Tracheal epithelial cell (primary cell): ENCODE results near the gene SERHL2. TPM values are rescaled to one million over a fixed set of nuclear protein-coding genes. Genes with fewer than 3 reads are reported as not detected.

Experiments
- total RNA-seq: library from RNA; depleted of rRNA; stranded (reverse); fragments of >200 nt; gene quantifications from 2 replicates; pipeline ENCODE4 v1.2.1, GENCODE V29; 2014

SERHL2 gene, protein sequence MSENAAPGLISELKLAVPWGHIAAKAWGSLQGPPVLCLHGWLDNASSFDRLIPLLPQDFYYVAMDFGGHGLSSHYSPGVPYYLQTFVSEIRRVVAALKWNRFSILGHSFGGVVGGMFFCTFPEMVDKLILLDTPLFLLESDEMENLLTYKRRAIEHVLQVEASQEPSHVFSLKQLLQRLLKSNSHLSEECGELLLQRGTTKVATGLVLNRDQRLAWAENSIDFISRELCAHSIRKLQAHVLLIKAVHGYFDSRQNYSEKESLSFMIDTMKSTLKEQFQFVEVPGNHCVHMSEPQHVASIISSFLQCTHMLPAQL
- 0.43 and 8.7 TPM in 2 replicates for total RNA-seq

DNA sequence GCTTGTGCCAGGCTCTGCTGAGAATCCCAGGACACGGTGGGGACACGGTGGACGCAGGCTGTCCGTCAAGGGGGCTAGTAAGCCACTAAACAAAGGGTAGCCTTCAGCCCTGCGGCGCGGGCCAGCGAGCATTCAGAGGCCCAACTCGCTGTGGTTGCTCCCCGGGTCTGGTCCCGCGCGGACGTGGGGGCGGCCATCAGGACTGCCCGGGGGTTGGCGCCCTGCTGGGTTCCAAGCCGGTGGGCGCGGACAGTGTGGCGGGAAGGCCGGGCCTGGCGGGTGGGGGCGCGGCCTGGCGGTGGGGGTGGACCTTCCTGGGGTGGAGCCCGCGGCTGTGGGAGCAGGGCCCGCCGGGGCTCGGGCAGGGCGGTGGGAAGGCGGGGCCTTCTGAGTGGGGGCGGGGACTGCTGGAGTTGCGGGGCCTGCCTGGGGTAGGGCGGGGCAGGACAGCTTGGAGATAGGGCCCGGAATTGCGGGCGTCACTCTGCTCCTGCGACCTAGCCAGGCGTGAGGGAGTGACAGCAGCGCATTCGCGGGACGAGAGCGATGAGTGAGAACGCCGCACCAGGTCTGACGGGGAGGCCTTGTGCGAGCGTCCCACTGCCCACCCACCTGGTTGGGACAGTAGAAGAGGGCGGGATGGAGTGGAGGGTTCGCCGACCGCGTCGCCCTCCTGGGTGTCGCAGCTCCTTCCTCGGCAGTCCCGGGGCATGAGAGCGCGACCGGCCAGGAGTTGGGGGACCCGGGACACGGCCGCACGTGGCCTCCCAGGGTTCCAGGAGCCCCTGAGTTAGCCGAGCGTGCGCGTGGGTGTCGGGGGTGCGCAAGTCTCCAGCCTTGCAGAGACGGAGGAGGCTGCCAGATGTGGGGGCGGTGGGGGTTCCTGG, at the start of gene SERHL2:
TSS of gene SERHL2 (plus strand) at position 482 of the 887 bp plus-strand sequence. CDS start at position 547, 65 bp downstream.

DNA sequence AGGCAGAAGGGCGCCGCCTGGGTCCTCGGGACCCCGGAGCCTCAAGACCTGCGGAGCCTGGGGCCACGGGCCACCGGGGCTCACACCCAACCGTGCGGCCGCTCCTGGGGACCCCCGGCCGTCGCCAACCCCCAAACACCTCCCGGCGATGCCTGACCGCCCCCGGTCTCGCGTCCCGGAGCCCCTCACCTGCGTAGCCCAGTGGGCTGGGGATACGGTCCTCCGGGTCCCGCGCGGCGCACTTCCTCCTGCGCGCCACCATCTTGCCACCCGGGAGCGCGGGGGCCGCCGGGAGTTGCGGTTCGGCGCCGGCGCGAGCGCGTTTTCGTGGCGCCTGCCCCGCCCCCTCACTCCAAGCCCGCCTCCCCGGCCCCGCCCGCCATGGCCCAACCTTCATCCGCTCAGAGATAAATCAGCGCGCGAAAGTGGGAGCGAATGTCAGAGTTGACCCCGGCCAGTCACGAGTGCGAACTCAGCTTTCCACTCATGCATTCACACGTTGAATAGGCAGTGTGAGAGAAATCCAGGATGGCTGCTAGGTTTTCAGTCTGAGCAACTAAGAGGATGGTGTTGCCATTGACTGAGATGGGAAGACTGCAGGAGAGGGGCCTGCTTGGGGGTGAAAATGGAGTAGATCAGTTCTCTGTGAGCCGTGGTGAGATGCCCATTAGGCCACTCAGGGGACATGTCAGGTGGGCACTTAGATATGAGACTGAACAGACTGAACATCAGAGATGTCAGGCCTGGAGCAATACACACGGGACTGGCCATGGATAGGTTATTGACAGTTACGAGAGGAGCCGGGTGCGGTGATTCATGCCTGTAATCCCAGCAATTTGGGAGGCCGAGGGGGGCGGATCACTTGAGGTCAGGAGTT, 34.0 kb upstream of the SERHL2 start, which contains the start of gene RRP7A:
TSS of gene RRP7A (minus strand) at position 272 of the 877 bp plus-strand sequence. CDS start at position 262, 10 bp downstream.

DNA sequence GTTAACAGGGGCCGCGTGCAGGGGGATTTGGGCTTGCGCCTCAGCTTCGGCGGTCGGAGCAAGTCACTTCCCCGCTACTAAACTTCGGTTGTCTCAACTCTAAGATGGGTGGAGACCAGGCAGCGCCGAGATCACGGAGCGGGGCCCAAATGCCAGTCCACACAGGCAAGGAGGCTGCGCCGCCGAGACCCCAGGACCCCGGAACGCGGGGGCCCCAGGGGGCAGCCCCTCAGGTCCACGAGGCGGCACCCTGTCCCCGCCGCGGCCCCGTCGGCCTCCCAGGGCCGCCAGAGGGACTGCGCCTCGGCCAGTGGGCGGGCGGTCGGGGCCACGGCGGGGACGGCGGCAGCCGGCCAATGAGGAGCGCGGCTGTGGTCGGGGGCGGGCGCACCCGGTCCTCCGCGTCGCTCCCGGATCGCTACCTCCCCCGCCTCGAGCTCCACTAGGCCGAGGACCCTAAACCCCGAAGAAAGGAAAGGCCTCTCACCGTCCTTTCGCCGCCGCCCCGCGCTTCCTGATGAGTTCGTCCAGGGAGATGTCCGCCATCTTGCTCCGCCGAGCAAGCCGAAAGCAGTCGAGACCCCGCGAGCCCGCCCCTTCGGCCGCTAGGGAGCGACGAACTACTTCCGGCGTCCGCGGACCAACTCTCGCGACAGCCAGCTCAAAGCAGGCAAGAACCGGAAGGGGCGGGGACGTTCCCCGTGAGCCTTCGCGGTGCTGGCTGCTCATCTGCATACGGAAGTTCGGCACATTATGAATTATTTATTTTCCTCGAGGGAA, 60.7 kb downstream of the SERHL2 start, which contains the start of gene POLDIP3:
TSS of gene POLDIP3 (minus strand) at position 572 of the 780 bp plus-strand sequence. CDS start at position 546, 26 bp downstream.

Other genes starting within 250 kb of the SERHL2 start
- gene NFAM1, start 121.6 kb upstream of the SERHL2 start, total RNA-seq, result under 0.01 TPM in 1 of 2 replicates, not detected in the other
- gene RRP7A, start 34.2 kb upstream of the SERHL2 start, total RNA-seq, result 36.4 and 52.1 TPM in 2 replicates
- gene POLDIP3, start 60.9 kb downstream of the SERHL2 start, total RNA-seq, result 16.1 and 24.1 TPM in 2 replicates
- not detected in 2 replicates for gene ATP5MGL, start 86.6 kb downstream of the SERHL2 start, total RNA-seq
- gene CYB5R3, start 95.4 kb downstream of the SERHL2 start, total RNA-seq, result 21.9 and 22.0 TPM in 2 replicates
- 17.1 and 35.2 TPM in 2 replicates for gene A4GALT, start 166.9 kb downstream of the SERHL2 start, total RNA-seq